Panc1 (cell line): ENCODE measurements around the gene APLF.

Source experiments
- POLR2AphosphoS5 ChIP-seq: IDR thresholded peaks from 2 replicates; pipeline ENCODE4 v1.6.1; 2012; ENCODE audit warnings: mild to moderate bottlenecking, low read depth, low read length, moderate library complexity
- TCF7L2 ChIP-seq: IDR thresholded peaks from 2 replicates; pipeline ENCODE4 v1.6.1; 2011; ENCODE audit warnings: mild to moderate bottlenecking, low read depth, low read length, inconsistent platforms
- TF ChIP-seq, protein P1 (sequence below): fragments of 450-650 bp; IDR thresholded peaks from 2 replicates; pipeline ENCODE4 v1.5.1; 2017; ENCODE audit warnings: mild to moderate bottlenecking

DNA sequence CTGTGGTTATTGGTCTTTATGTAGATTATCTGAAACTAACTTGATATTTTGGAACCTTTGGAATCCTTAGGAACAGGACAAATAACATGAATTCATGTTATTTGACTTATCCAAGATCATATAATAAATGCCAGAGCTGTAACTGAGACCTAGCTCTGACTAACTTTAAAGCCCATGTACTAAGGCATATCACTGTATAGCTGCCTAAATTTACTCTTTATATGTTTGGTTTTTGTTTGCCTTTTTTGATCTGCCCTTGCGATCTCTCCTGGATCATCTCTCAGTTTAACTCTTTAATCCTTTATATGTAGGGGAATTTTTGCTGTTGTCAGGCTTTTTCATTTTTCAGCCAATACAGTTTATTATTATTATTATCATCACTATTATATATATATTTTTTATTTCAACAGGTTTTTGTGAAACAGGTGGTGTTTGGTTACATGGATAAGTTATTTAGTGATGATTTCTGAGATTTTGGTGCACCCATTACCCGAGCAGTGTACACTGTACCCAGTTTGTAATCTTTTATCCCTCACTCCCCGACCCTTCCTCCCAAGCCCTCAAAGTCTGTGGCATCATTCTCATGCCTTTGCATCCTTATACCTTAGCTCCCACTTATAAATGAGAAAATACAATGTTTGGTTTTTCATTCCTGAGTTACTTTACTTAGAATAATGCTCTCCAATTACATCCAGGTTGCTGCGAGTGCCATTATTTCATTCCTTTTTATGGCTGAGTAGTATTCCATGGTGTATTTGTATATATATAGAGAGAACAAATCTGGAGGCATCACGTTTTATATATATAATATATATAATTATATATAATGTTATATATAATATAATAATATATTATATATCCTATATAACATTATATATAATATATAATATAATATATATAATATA, 48.9 kb downstream of the APLF start:
- TF ChIP-seq POLR2AphosphoS5, result no peak
- TF ChIP-seq, protein P1, sequence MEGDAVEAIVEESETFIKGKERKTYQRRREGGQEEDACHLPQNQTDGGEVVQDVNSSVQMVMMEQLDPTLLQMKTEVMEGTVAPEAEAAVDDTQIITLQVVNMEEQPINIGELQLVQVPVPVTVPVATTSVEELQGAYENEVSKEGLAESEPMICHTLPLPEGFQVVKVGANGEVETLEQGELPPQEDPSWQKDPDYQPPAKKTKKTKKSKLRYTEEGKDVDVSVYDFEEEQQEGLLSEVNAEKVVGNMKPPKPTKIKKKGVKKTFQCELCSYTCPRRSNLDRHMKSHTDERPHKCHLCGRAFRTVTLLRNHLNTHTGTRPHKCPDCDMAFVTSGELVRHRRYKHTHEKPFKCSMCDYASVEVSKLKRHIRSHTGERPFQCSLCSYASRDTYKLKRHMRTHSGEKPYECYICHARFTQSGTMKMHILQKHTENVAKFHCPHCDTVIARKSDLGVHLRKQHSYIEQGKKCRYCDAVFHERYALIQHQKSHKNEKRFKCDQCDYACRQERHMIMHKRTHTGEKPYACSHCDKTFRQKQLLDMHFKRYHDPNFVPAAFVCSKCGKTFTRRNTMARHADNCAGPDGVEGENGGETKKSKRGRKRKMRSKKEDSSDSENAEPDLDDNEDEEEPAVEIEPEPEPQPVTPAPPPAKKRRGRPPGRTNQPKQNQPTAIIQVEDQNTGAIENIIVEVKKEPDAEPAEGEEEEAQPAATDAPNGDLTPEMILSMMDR, result no peak
- no peak for TF ChIP-seq TCF7L2
